Measurements from ENCODE around the gene FAM219B.

Gene FAM219B

GRCh38 chr15:74954515-74954914 lies 47.9 kb upstream of the FAM219B start:
- no peak for TF ChIP-seq EZH2 (IDR thresholded peaks at IDR 0.05; ENCODE audit: borderline replicate concordance, low read depth, low read length, severe bottlenecking)
- TF ChIP-seq CTCF (IDR thresholded peaks at IDR 0.05; ENCODE audit: borderline replicate concordance, extremely low read depth, low read length, poor library complexity, severe bottlenecking), result no peak
- Histone ChIP-seq H4K20me1 (ENCODE audit: insufficient read depth, low read length) (no peaks in the 10 kb centered on the region), H3K36me3 (ENCODE audit: insufficient read depth, low read length) (no peaks in the 10 kb centered on the region), H3K27ac (ENCODE audit: low read length) (no peak overlapping the region), H3K4me3 (ENCODE audit: low read depth in 1 of 2, low read length in 2 of 2) (no peak overlapping the region), H3K27me3 (ENCODE audit: insufficient read depth, low read length, poor library complexity) (no peaks in the 10 kb centered on the region), H3K9me3 (ENCODE audit: insufficient read depth, low read length, severe bottlenecking) (no peaks in the 10 kb centered on the region), H3K79me2 (ENCODE audit: insufficient read depth, low read length) (no peaks in the 10 kb centered on the region), H3K4me1 (ENCODE audit: insufficient read depth, low read length) (no peaks in the 10 kb centered on the region), H3K9ac (ENCODE audit: low read depth, low read length) (no peak overlapping the region), H2AFZ (ENCODE audit: low read depth, low read length) (no peak overlapping the region), H3K4me2 (ENCODE audit: insufficient read depth, low read length) (no peak overlapping the region)
- no peak for ATAC-seq (ENCODE audit: insufficient read depth, low read depth)
- no peak for DNase-seq

- H3K79me2 ChIP-seq (ENCODE audit: insufficient read depth, low read length), result no peaks in the 10 kb centered on the region
- no peaks in the 10 kb centered on the region for H3K36me3 ChIP-seq (ENCODE audit: insufficient read depth, low read length)
- DNase-seq, result no peak
- no peak overlapping the region for H3K27ac ChIP-seq (ENCODE audit: low read length)
- no peaks in the 10 kb centered on the region for H3K9me3 ChIP-seq (ENCODE audit: insufficient read depth, low read length, severe bottlenecking)
- H3K9ac ChIP-seq (ENCODE audit: low read depth, low read length), result no peak overlapping the region
- no peak for ATAC-seq (ENCODE audit: insufficient read depth, low read depth)
- no peak overlapping the region for H3K4me2 ChIP-seq (ENCODE audit: insufficient read depth, low read length)
- H3K4me3 ChIP-seq (ENCODE audit: low read depth in 1 of 2, low read length in 2 of 2), result no peak overlapping the region
- H2AFZ ChIP-seq (ENCODE audit: low read depth, low read length), result no peak overlapping the region
- H4K20me1 ChIP-seq (ENCODE audit: insufficient read depth, low read length), result no peaks in the 10 kb centered on the region
- no peaks in the 10 kb centered on the region for H3K4me1 ChIP-seq (ENCODE audit: insufficient read depth, low read length)
- no peaks in the 10 kb centered on the region for H3K27me3 ChIP-seq (ENCODE audit: insufficient read depth, low read length, poor library complexity)
- TF ChIP-seq EZH2 (IDR thresholded peaks at IDR 0.05; ENCODE audit: borderline replicate concordance, low read depth, low read length, severe bottlenecking) (no peak), CTCF (IDR thresholded peaks at IDR 0.05; ENCODE audit: borderline replicate concordance, extremely low read depth, low read length, poor library complexity, severe bottlenecking) (no peak)
Observed at GRCh38 chr15:74951006-74951405, 44.4 kb upstream of the FAM219B start.

DNA sequence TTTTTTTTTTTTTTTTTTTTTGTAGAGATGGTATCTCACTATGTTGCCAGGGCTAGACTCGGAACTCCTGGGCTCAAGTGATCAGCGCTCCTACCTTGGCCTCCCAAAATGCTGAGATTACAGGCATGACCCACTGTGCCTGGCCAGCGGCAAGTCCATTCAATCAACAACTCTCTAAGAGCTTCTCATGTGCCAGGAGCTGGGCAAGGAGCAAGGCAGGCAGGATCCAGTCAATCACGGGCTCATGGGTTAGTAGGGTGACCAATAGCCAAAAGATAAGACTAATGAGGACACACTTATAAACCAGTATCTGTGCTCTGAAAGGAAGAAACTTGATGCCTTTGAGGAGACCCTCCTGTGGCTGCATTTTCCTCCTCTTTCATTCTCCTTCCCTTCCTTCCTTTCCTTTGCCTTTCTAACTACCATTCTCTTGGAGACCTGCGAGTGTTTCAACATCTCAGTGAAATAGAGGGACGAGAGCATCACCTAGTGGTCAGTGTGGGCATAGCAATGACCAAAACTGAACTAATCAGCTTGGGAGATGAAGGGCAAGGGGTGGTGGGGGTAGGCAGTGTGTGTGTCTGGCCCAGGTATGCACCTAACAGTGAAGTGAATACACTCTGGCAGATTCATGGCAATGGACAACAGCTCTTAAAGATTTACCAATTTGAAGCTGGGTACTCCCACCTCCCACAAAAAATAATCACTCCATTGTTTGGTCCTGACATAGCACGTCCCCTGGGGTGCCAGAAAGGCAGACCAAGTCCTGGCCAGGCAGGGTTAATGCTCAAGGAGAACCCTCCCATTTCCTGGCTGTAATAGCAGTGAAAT lies 43.6 kb upstream of the FAM219B start:
- TF ChIP-seq CTCF (IDR thresholded peaks at IDR 0.05; ENCODE audit: borderline replicate concordance, extremely low read depth, low read length, poor library complexity, severe bottlenecking) (peak; percentile 99), EZH2 (IDR thresholded peaks at IDR 0.05; ENCODE audit: borderline replicate concordance, low read depth, low read length, severe bottlenecking) (no peak)
- Histone ChIP-seq H3K9ac (ENCODE audit: low read depth, low read length) (no peak overlapping the region), H3K27ac (ENCODE audit: low read length) (no peak overlapping the region), H3K36me3 (ENCODE audit: insufficient read depth, low read length) (no peaks in the 10 kb centered on the region), H3K4me1 (ENCODE audit: insufficient read depth, low read length) (no peaks in the 10 kb centered on the region), H3K79me2 (ENCODE audit: insufficient read depth, low read length) (no peaks in the 10 kb centered on the region), H3K9me3 (ENCODE audit: insufficient read depth, low read length, severe bottlenecking) (no peaks in the 10 kb centered on the region), H3K27me3 (ENCODE audit: insufficient read depth, low read length, poor library complexity) (no peaks in the 10 kb centered on the region), H3K4me2 (ENCODE audit: insufficient read depth, low read length) (no peak overlapping the region), H2AFZ (ENCODE audit: low read depth, low read length) (no peak overlapping the region), H3K4me3 (ENCODE audit: low read depth in 1 of 2, low read length in 2 of 2) (no peak overlapping the region), H4K20me1 (ENCODE audit: insufficient read depth, low read length) (no peaks in the 10 kb centered on the region)
- peak; percentile 92 for ATAC-seq (ENCODE audit: insufficient read depth, low read depth)
- peak; percentile 77 for DNase-seq
